B cell (primary cell): ENCODE results near the gene TBC1D2.

ENCODE experiments used
- EZH2 ChIP-seq: IDR thresholded peaks from 2 replicates; pipeline ENCODE4 v1.6.1; 2012; ENCODE audit warnings: borderline replicate concordance, low read depth, mild to moderate bottlenecking, moderate library complexity, low read length; ENCODE audit not compliant: insufficient read depth, poor library complexity, severe bottlenecking
- TF ChIP-seq, protein P1 (sequence below): fragments of 200-600 bp; IDR thresholded peaks from one replicate; pipeline ENCODE4 v1.8.0; 2022; ENCODE audit warnings: antibody characterized with exemption, mild to moderate bottlenecking

DNA sequence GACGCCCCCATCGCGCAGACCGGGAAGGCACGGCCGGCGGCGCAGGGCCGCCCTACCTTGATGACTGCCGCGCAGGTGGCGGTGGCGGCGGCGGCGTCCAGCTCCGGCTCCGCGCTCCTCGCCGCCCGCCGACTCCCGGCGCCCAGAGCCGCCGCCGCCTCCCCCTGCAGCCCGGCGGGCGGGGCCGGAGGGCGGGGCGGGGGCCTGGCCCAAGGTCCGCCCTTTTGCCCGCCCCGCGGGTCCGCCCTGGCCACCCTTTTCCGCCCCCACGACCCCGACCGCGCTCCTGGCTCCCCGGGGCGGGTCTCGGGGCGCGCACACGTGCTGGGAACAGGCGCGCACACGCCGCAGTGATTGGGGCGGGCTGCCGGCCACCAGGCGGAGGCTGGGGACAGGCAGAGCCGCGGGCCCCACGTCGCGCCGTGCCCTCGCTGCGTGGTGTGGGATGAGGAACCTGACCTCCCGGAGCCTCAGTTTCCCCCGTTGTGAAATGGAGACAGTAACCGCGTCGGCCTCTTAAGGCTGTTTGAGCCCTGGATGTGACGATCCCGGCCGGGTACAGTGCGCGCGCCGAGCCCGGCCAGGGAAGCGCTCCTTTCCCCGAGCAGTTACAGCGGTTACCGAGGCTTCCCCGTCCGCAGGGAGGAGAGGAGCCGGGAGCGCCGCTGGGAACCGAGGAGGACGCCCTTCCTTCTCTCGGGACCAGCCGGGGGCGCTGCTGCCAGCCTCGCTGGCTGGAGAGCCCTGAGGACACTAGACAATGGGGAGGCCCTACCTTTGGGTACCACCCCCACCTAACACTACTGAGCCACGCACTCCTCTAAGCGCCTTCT is 62.7 kb downstream of the TBC1D2 start, which contains the start of gene CORO2A:
- TF ChIP-seq, protein P1, sequence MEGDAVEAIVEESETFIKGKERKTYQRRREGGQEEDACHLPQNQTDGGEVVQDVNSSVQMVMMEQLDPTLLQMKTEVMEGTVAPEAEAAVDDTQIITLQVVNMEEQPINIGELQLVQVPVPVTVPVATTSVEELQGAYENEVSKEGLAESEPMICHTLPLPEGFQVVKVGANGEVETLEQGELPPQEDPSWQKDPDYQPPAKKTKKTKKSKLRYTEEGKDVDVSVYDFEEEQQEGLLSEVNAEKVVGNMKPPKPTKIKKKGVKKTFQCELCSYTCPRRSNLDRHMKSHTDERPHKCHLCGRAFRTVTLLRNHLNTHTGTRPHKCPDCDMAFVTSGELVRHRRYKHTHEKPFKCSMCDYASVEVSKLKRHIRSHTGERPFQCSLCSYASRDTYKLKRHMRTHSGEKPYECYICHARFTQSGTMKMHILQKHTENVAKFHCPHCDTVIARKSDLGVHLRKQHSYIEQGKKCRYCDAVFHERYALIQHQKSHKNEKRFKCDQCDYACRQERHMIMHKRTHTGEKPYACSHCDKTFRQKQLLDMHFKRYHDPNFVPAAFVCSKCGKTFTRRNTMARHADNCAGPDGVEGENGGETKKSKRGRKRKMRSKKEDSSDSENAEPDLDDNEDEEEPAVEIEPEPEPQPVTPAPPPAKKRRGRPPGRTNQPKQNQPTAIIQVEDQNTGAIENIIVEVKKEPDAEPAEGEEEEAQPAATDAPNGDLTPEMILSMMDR, result peak; percentile 23
- no peak for TF ChIP-seq EZH2
